DMS79 treated with DMSO at 0.1 percent for 48 hours (cell line): ENCODE results near the gene CLASRP.
A peak's percentile ranks its signal among the peaks of the same experiment; 100 is the strongest.
"Not testable (repeated sequence)": the region's sequence is repeated elsewhere in the genome, so short reads cannot be mapped to it uniquely, and the experiment has no call there.

Source experiments
- DNase-seq: peaks from one replicate; lab custom pipeline; 2025; lab: John Stamatoyannopoulos, UW

Gene CLASRP

GRCh38 chr19:45038931-45039893 lies at the start of gene CLASRP:
TSS of gene CLASRP (plus strand) at chr19:45039045. CDS start at chr19:45040213, 1,168 bp downstream.
- peak; percentile 85 for DNase-seq

- DNase-seq: no peak
Measured at GRCh38 chr19:44990459-44990858, 48.4 kb upstream of the CLASRP start.

- DNase-seq: no peak
Measured at GRCh38 chr19:44990966-44991365, 47.9 kb upstream of the CLASRP start.

- no peak for DNase-seq
Measured at GRCh38 chr19:44992336-44993163, 46.3 kb upstream of the CLASRP start.

GRCh38 chr19:44993526-44993925 lies 45.3 kb upstream of the CLASRP start:
- DNase-seq: no peak

- no peak for DNase-seq
Measured at GRCh38 chr19:44993926-44994537, 44.8 kb upstream of the CLASRP start.

GRCh38 chr19:44998025-44998424 lies 40.8 kb upstream of the CLASRP start:
- no peak for DNase-seq

- DNase-seq: not testable (repeated sequence)
Measured at GRCh38 chr19:44999131-44999925, 39.5 kb upstream of the CLASRP start.

- DNase-seq: not testable (repeated sequence)
Measured at GRCh38 chr19:45000665-45001064, 38.2 kb upstream of the CLASRP start.

GRCh38 chr19:45001087-45001739 lies 37.6 kb upstream of the CLASRP start, which contains the start of gene RELB:
TSS of gene RELB (plus strand) at chr19:45001464. CDS start at chr19:45001580, 116 bp downstream.
- peak; percentile 35 for DNase-seq

- no peak for DNase-seq
Measured at GRCh38 chr19:45003485-45003884, 35.4 kb upstream of the CLASRP start.

- DNase-seq: no peak
Measured at GRCh38 chr19:45005787-45006186, 33.1 kb upstream of the CLASRP start.

GRCh38 chr19:45008552-45008951 lies 30.3 kb upstream of the CLASRP start:
- no peak for DNase-seq

- no peak for DNase-seq
Measured at GRCh38 chr19:45009625-45010255, 29.1 kb upstream of the CLASRP start.

- no peak for DNase-seq
Measured at GRCh38 chr19:45010306-45010705, 28.5 kb upstream of the CLASRP start.

GRCh38 chr19:45011959-45012358 lies 26.9 kb upstream of the CLASRP start:
- DNase-seq: no peak

GRCh38 chr19:45016388-45017314 lies 22.2 kb upstream of the CLASRP start:
- DNase-seq: peak; percentile 8

- DNase-seq: no peak
Measured at GRCh38 chr19:45019187-45019586, 19.7 kb upstream of the CLASRP start.

GRCh38 chr19:45020071-45020470 lies 18.8 kb upstream of the CLASRP start:
- no peak for DNase-seq
